Measurements from ENCODE around the gene WRAP73.

The WRAP73 gene

DNA sequence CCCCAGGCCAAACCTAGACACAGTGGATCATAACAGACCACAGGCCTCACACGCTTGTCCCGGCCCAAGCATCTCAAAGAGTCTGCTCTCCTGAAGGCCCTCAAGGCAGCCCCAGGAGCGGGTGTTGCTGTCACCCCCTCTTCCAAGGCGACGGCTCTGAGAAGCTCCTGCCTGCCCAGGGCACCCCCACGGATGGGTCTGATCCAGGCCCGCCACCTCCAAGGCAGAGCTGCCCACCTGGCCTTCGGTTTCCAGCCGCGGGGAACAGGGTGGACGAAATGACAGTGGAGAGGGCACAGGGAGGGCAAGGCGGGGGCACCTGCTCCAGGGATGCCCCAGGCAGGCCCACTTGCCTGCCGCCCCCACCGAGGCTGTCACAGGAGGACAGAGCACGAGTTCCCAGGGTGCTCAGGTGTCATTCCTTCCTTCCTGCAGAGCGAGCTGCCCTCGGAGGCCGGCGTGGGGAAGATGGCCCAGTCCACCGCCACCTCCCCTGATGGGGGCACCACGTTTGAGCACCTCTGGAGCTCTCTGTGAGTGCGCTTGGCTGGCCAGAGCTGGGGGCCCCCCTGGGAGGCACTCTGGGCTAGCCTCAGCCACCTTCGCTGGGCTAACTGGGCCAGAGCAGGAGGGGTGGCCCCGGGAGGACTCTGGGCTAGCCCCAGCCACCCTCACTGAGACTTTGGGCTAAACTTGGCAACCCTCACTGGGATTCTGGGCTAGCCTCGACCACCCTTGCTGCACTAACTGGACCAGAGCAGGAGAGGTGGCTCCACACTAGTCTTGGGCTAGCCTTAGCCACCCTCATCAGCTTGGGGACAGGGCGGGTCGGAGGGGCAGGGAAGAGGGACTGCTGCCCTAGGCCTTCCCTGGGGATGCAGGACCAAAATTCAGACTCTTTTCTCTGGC lies 32.2 kb upstream of the WRAP73 start:
- no peak for DNase-seq

DNA sequence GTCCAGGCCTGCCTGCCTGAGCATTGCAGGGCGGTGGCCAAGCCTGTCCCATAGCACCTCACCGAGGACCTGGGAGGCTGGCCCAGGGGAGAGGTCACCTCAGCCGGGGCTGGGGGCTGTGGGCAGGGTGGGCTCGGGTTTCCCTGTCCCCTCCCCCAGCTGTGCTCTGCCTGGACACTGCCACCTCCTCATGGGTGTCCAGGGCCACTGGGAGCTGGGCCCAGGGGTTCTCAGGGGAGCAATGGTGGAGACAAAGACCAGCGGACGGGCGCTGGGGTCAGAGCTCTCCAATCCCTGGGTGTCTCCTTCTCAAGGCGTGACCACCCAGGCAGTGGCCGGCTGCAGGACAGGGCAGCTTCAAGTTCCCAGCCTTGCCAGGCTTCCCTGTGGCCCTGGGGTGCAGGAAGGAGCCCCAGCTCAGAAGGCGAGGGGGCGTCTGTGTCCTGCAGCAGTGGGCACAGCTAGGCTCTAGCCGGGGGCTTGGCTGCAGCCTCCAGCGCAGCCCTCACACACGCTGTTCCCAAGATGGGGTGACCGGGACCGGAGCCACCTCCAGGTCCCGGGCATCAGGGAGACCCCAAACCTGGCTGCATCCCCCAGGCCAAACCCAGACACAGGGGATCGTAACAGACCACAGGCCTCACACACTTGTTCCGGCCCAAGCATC lies 31.5 kb upstream of the WRAP73 start:
- no peak for DNase-seq

GRCh38 chr1:3680488-3681230 lies 30.8 kb upstream of the WRAP73 start:
- no peak for DNase-seq

DNA sequence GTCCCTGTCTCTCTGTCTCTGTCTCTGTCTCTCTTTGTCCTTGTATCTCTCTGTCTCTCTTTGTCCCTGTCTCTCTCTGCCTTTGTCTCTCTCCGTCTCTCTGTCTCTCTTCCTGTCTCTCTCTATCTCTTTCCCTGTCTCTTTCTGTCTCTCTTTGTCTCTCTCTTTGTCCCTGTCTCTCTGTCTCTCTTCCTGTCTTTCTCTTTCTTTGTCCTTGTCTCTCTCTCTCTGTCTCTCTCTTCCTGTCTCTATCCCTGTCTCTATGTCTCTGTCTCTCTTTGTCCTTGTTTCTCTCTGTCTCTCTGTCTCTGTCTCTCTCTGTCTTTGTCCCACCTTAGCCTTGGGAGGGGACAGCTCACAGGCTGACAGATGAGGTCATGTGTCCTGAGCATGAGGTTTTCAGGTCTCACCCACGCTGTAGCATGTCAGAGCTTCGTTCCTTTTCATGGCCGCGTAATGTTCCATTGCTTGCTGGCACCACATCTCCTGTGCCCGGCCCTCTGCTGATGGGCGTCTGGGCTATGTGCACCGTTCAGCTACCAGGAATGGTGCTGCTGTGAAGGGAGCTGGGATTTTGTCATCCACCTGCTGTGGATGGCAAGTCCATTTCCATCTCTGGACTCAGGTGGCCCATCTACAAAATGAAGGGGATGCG lies 30.0 kb upstream of the WRAP73 start:
- DNase-seq, result no peak

DNA sequence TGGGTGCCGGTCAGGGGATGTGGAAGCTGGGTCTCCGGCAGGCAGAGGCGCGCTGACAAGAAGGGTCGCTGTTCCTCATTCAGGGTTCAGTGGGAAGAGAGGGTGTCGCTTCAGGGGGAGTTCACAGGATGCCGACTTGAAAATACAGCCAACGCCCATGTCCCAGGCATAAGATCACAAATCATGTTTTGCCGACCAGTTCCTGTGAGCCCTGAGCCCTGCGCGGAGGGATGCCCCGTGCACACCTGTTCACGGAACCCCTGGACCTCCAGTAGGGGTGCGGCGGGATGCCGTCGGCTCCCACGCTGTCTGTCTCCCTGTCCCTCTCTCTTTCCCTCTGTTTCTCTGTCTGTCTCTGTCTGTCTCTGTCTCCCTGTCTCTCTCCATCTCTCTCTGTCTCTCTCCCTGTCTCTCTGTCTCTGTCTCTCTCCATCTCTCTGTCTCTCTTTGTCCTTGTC lies 29.2 kb upstream of the WRAP73 start:
- no peak for DNase-seq

DNA sequence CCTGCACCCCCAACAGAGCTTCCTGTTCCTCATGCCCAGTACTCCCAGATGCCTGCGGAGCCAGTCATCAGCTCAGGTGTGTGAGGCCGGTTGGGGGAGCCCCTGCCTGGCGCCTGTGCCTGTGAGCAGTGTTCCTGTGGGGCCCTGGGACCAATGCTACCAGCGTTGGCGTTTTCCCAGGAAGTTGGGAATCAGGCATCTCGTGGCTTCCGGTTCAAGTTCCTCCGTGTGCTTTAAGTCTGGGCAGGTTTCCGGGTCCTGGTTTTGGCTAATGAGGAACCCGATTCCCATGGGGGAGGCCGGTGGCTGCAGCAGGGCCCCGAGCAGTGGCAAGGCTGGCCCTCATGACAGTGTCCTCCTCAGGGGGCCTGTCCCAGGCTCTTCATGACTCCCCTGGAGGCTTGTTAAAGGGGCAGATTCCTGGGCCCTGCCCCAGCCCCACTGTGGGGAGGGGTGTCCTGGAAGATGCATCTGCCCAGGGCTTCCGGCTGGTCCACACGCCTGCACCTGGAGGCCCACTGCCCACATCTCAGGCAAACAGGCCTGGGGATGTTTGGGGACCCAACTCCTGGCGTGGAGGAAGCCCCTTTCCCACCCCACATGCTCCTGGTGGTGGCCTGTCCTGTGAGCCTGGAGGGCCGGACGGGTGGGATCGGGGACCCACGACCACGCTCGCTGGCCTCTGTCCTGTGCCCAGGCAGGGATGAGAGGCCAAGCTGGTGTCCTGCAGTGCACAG lies 28.6 kb upstream of the WRAP73 start:
- DNase-seq, result no peak

DNA sequence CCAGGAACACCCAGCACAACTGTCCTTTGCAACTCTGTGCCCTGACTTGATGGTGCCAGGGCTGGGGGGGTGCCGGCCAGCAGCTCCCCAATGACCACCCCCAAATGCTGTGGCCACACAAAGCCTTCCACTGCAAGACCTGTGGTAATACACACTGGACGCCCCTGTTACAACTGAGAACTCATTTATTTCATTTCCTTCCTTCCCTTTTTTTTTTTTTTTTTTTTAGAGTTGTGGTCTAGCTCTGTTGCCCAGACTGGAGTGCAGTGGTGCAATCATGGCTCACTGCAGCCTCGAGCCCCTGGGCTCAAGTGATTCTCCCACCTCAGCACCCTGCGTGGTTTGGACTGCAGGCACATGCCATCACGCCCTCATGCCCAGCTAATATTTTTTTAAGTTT lies 27.6 kb upstream of the WRAP73 start:
- DNase-seq, result no peak

DNA sequence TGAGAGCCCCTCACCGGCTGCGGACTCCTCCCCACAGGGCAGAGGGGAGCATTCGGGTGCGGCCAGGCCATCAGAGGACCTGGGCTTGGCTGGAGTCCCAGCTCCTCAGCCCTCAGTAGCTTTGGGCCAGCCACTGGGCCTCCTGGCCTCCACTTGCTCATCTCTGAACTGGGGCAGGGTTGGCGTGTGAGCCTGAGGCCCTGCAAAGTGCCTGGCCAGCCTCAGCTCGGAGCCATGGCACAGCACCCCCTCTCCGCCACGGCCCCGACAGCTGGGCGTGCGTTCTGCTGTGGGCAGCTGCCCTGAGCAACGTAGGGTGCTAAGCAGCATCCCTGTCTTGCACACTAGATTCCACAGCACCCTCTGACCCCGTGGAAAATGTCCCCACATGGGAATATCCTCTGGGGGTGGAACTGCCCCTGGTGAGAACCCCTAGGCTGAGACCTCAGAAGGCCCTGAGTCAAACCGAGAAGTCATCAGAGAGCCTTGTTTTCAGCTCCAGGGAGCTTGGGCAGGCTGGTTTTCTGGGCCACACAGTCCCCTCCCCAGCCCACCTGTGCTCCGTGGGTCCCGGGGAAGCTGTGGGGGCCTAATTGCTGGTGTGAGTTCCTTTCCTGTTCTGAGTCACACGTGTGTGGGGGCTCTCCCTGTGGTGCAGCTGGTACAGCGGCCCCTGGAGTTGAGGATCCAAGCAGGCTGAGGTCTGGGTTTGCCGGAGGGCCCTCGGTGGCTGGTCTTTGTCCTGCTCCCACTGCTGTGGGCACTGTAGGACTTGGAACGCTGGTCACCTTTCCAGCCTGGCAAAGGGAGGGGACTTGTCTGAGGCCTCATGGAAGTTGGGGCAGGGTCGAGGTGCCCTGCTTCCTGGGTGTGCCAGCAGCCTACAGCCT lies 26.9 kb upstream of the WRAP73 start:
- DNase-seq, result no peak

- DNase-seq, result no peak
Measured at GRCh38 chr1:3675436-3675835, 25.5 kb upstream of the WRAP73 start.

GRCh38 chr1:3674100-3675094 lies 24.5 kb upstream of the WRAP73 start:
- no peak for DNase-seq

- DNase-seq, result no peak
Measured at GRCh38 chr1:3673381-3674099, 23.6 kb upstream of the WRAP73 start.

GRCh38 chr1:3672971-3673361 lies 23.1 kb upstream of the WRAP73 start:
- no peak for DNase-seq

GRCh38 chr1:3672231-3672970 lies 22.5 kb upstream of the WRAP73 start:
- DNase-seq, result no peak

GRCh38 chr1:3671371-3672180 lies 21.7 kb upstream of the WRAP73 start:
- no peak for DNase-seq

DNA sequence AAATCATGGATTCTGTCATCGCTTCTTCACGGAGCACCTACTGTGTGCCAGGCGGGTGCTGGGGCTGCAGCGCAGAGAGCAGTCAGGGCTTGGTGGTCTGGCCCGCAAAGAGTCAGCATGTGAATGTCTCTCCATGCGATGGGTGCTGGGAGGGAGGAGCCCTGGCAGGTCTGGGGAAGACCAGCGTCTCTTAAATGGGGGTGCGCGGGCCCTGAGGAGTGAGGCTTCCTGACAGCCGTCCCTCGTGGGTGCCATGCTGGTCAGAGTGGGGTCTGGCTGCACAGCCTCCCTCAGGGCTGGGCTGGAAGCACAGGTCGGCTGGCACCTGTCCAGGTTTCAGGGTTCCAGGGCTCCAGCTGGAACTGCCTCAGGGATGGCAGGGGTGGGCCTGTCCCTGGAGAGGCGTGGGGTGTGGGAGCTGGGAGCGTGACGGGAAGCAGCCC lies 20.9 kb upstream of the WRAP73 start:
- DNase-seq, result no peak

GRCh38 chr1:3669971-3670431 lies 20.1 kb upstream of the WRAP73 start:
- no peak for DNase-seq

DNA sequence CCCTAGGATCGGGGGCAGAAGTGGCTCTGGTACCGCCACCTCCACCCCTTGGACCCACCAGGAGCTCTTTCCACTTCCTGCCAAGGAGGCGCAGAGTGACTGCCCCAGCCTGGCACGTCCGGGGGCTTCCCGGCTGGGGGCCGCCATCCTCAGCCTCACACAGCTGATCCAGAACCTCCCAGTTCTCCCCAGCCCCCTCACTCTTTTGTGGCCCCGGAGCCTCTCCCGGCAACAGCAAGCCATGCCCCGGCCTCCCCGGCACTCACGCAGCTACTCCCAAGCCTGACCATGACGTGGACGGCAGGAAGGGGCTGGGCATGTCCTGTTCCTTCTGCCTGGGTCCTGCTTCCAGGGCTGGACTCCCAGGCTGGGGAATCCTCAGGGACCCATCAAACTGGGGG lies 19.5 kb upstream of the WRAP73 start:
- no peak for DNase-seq
